HEK293 (cell line): Measurements from ENCODE around the gene ZNF599.

Experiments
- CTCF ChIA-PET: fragments of 350-600 bp; formaldehyde crosslinking; extraction: SDS; loops from one replicate; lab custom pipeline; 2021; ENCODE audit warnings: antibody characterized with exemption; lab: Yijun Ruan, JAX
- POLR2A ChIA-PET: fragments of 300-600 bp; formaldehyde crosslinking; extraction: SDS; loops from one replicate; lab custom pipeline; 2020; ENCODE audit warnings: antibody characterized with exemption, inconsistent platforms; lab: Yijun Ruan, JAX
- H3K27ac ChIP-seq: fragments of 200-500 bp; sonication (Bioruptor generic); 2 replicates; pipeline ENCODE4 v1.5.1; 2014; ENCODE audit warnings: low read depth, low read length, control low read depth, inconsistent platforms; ENCODE audit errors: extremely low read depth
- H3K36me3 ChIP-seq, 2 experiments: fragments of 200-500 bp in 1 of 2; sonication (Bioruptor generic) in 1 of 2; 1 replicate in 1 of 2; 2 replicates in 1 of 2; pipeline ENCODE4 v1.5.1; 2014 to 2017; ENCODE audit warnings: inconsistent platforms in 2 of 2, low read length in 2 of 2; ENCODE audit not compliant: control insufficient read depth in 2 of 2, insufficient read depth in 1 of 2
- H3K4me1 ChIP-seq: fragments of 200-500 bp; sonication (Bioruptor generic); 2 replicates; pipeline ENCODE4 v1.5.1; 2014; ENCODE audit warnings: mild to moderate bottlenecking, low read length, inconsistent platforms; ENCODE audit not compliant: control insufficient read depth, insufficient read depth
- H3K4me3 ChIP-seq: 2 replicates; pipeline ENCODE4 v1.5.1; 2011; ENCODE audit warnings: low read depth, mild to moderate bottlenecking, control low read depth, low read length, moderate library complexity
- H3K9me3 ChIP-seq: fragments of 200-500 bp; sonication (Bioruptor generic); 2 replicates; pipeline ENCODE4 v1.5.1; 2014; ENCODE audit warnings: low read depth, low read length, inconsistent platforms; ENCODE audit not compliant: control insufficient read depth, insufficient read depth
- BCL11A ChIP-seq: fragments of 450-650 bp; formaldehyde crosslinking; IDR thresholded peaks from 2 replicates; pipeline ENCODE4 v1.5.1; 2016; ENCODE audit warnings: low read depth, missing biosample characterization, missing genetic modification characterization
- BCL6B ChIP-seq: fragments of 450-650 bp; formaldehyde crosslinking; IDR thresholded peaks from 2 replicates; pipeline ENCODE4 v1.5.1; 2017; ENCODE audit warnings: missing biosample characterization, missing genetic modification characterization
- FEZF1 ChIP-seq: fragments of 450-650 bp; formaldehyde crosslinking; IDR thresholded peaks from 2 replicates; pipeline ENCODE4 v1.5.1; 2016; ENCODE audit warnings: missing biosample characterization, missing genetic modification characterization
- GLIS2 ChIP-seq: fragments of 450-650 bp; formaldehyde crosslinking; IDR thresholded peaks from 2 replicates; pipeline ENCODE4 v1.5.1; 2016; ENCODE audit warnings: missing biosample characterization, missing genetic modification characterization
- PBX3 ChIP-seq: sonication (generic); formaldehyde crosslinking; IDR thresholded peaks from 2 replicates; pipeline ENCODE4 v1.8.1; 2022; ENCODE audit warnings: mild to moderate bottlenecking, moderate library complexity, missing genetic modification reagents
- SCRT2 ChIP-seq: fragments of 450-650 bp; formaldehyde crosslinking; IDR thresholded peaks from 2 replicates; pipeline ENCODE4 v1.5.1; 2016; ENCODE audit warnings: missing biosample characterization, missing genetic modification characterization
- TCF7L2 ChIP-seq: IDR thresholded peaks from 2 replicates; pipeline ENCODE4 v1.6.1; 2011; ENCODE audit warnings: low read depth, mild to moderate bottlenecking, inconsistent platforms, low read length, moderate library complexity, borderline replicate concordance
- YY2 ChIP-seq: fragments of 450-650 bp; formaldehyde crosslinking; IDR thresholded peaks from 2 replicates; pipeline ENCODE4 v1.5.1; 2016; ENCODE audit warnings: missing biosample characterization, missing genetic modification characterization
- ZEB2 ChIP-seq: fragments of 450-650 bp; formaldehyde crosslinking; IDR thresholded peaks from 2 replicates; pipeline ENCODE4 v1.5.1; 2016; ENCODE audit warnings: missing biosample characterization, missing genetic modification characterization
- ZFHX2 ChIP-seq: fragments of 450-650 bp; formaldehyde crosslinking; conservative IDR thresholded peaks from 2 replicates; pipeline ENCODE4 v1.5.1; 2016; ENCODE audit warnings: missing biosample characterization, missing genetic modification characterization
- ZNF140 ChIP-seq: fragments of 450-650 bp; formaldehyde crosslinking; IDR thresholded peaks from 2 replicates; pipeline ENCODE4 v1.5.1; 2016; ENCODE audit warnings: missing biosample characterization, missing genetic modification characterization
- ZNF184 ChIP-seq: fragments of 450-650 bp; IDR thresholded peaks from 2 replicates; pipeline ENCODE4 v1.5.1; 2018; ENCODE audit warnings: missing biosample characterization, mild to moderate bottlenecking, missing genetic modification characterization
- ZNF223 ChIP-seq: fragments of 450-650 bp; formaldehyde crosslinking; IDR thresholded peaks from 2 replicates; pipeline ENCODE4 v1.5.1; 2016; ENCODE audit warnings: missing biosample characterization, missing genetic modification characterization
- ZNF26 ChIP-seq: fragments of 450-650 bp; formaldehyde crosslinking; IDR thresholded peaks from 2 replicates; pipeline ENCODE4 v1.5.1; 2016; ENCODE audit warnings: missing biosample characterization, missing genetic modification characterization
- ZNF280D ChIP-seq: fragments of 450-650 bp; formaldehyde crosslinking; IDR thresholded peaks from 2 replicates; pipeline ENCODE4 v1.5.1; 2016; ENCODE audit warnings: missing biosample characterization, missing genetic modification characterization
- ZNF311 ChIP-seq: fragments of 450-650 bp; formaldehyde crosslinking; IDR thresholded peaks from 2 replicates; pipeline ENCODE4 v1.5.1; 2017; ENCODE audit warnings: missing biosample characterization, missing genetic modification characterization, borderline replicate concordance
- ZNF354C ChIP-seq: fragments of 450-650 bp; formaldehyde crosslinking; IDR thresholded peaks from 2 replicates; pipeline ENCODE4 v1.5.1; 2016; ENCODE audit warnings: missing biosample characterization, missing genetic modification characterization, low read depth, borderline replicate concordance
- ZNF501 ChIP-seq: fragments of 450-650 bp; formaldehyde crosslinking; IDR thresholded peaks from 2 replicates; pipeline ENCODE4 v1.5.1; 2016; ENCODE audit warnings: missing biosample characterization, missing genetic modification characterization
- ZNF513 ChIP-seq: fragments of 450-650 bp; IDR thresholded peaks from 2 replicates; pipeline ENCODE4 v1.5.1; 2018; ENCODE audit warnings: missing biosample characterization, missing genetic modification characterization
- ZNF610 ChIP-seq: fragments of 450-650 bp; formaldehyde crosslinking; IDR thresholded peaks from 2 replicates; pipeline ENCODE4 v1.5.1; 2016; ENCODE audit warnings: missing biosample characterization, missing genetic modification characterization, borderline replicate concordance
- ZNF707 ChIP-seq: fragments of 450-650 bp; formaldehyde crosslinking; IDR thresholded peaks from 2 replicates; pipeline ENCODE4 v1.5.1; 2016; ENCODE audit warnings: missing biosample characterization, missing genetic modification characterization
- ZSCAN4 ChIP-seq: fragments of 450-650 bp; formaldehyde crosslinking; IDR thresholded peaks from 2 replicates; pipeline ENCODE4 v1.5.1; 2017; ENCODE audit warnings: missing biosample characterization, missing genetic modification characterization

ZNF599 gene

GRCh38 chr19:34788074-34788473 is 15.1 kb upstream of the ZNF599 start:
- Histone ChIP-seq H3K27ac (no peak overlapping the region), H3K4me1 (no peaks in the 10 kb centered on the region), H3K9me3 (peaks cover 13% of the 10 kb centered on the region), H3K36me3 (no peaks in the 10 kb centered on the region; a peak in 1 of 3 replicates), H3K4me3 (no peak overlapping the region)
- POLR2A ChIA-PET: no interaction called here
- CTCF ChIA-PET: interaction anchor here (1.0 kb wide), 1 partner anchor 49 kb away, joined by 3 read pairs; no protein-coding TSS in a partner anchor
- TF ChIP-seq ZNF610 (tag by site-specific recombination) (no peak), ZNF501 (no peak), BCL6B (tag by site-specific recombination) (no peak), SCRT2 (tag by site-specific recombination) (no peak), ZFHX2 (tag by site-specific recombination) (no peak), ZNF140 (tag by site-specific recombination) (no peak), ZEB2 (no peak), ZNF184 (tag by site-specific recombination) (no peak)

GRCh38 chr19:34787059-34787824 is 14.2 kb upstream of the ZNF599 start:
- POLR2A ChIA-PET: no interaction called here
- CTCF ChIA-PET: no interaction called here
- TF ChIP-seq PBX3 (CRISPR knock-in tag) (no peak), ZSCAN4 (tag by site-specific recombination) (no peak), ZNF223 (tag by site-specific recombination) (no peak), ZNF311 (tag by site-specific recombination) (no peak), ZNF513 (peak; percentile 89)
- Histone ChIP-seq H3K36me3 (no peaks in the 10 kb centered on the region; a peak in 1 of 3 replicates), H3K4me3 (no peak overlapping the region), H3K27ac (no peak overlapping the region), H3K9me3 (peaks cover 13% of the 10 kb centered on the region), H3K4me1 (no peaks in the 10 kb centered on the region)

GRCh38 chr19:34786236-34786635 is 13.2 kb upstream of the ZNF599 start:
- CTCF ChIA-PET: no interaction called here
- H3K4me3 ChIP-seq: no peak overlapping the region
- H3K27ac ChIP-seq: no peak overlapping the region
- POLR2A ChIA-PET: no interaction called here
- no peaks in the 10 kb centered on the region for H3K4me1 ChIP-seq
- H3K36me3 ChIP-seq: no peaks in the 10 kb centered on the region; a peak in 1 of 3 replicates
- H3K9me3 ChIP-seq: peaks cover 13% of the 10 kb centered on the region
- TF ChIP-seq BCL11A (tag by site-specific recombination): no peak
- no peak for TF ChIP-seq ZNF280D (tag by site-specific recombination)
- TF ChIP-seq TCF7L2: no peak
- TF ChIP-seq FEZF1 (tag by site-specific recombination): no peak
- TF ChIP-seq ZNF354C (tag by site-specific recombination): no peak
- no peak for TF ChIP-seq YY2 (tag by site-specific recombination)
- no peak for TF ChIP-seq ZNF707 (tag by site-specific recombination)
- no peak for TF ChIP-seq ZNF26
- TF ChIP-seq GLIS2: no peak
